A673 (cell line): Measurements from ENCODE around the gene C7orf33. TPM values are rescaled to one million over a fixed set of nuclear protein-coding genes. Genes with fewer than 3 reads are reported as not detected.

Experiments
- BruUV-seq: library from RNA; stranded (reverse); fragments of 400-500 nt; replicated peaks from 2 replicates; lab custom pipeline; 2021; lab: Mats Ljungman, UMichigan
- CTCF ChIA-PET: fragments of 300-600 bp; sonication (Branson Sonifier 250); formaldehyde crosslinking; loops from one replicate; lab custom pipeline; 2022; ENCODE audit warnings: antibody characterized with exemption; lab: Charles Lee
- POLR2A ChIA-PET: fragments of 300-600 bp; sonication (Branson Sonifier 250); formaldehyde crosslinking; loops from one replicate; lab custom pipeline; 2022; ENCODE audit warnings: antibody characterized with exemption; ENCODE audit not compliant: low non-redundant PET; lab: Charles Lee
- DNase-seq: peaks from one replicate; pipeline ENCODE4 v3.0.0-alpha.2; 2015; ENCODE audit warnings: low spot score
- H3K27ac ChIP-seq: fragments of 200-600 bp; sonication (generic); 2 replicates; pipeline ENCODE4 v1.5.1; 2016; ENCODE audit warnings: mixed run types, low read depth, mild to moderate bottlenecking, mixed read lengths, antibody characterized with exemption, low read length; ENCODE audit not compliant: poor library complexity, severe bottlenecking
- H3K27me3 ChIP-seq: fragments of 200-600 bp; sonication (generic); replicated peaks from 2 replicates; pipeline ENCODE4 v1.6.1; 2017; ENCODE audit warnings: mixed run types, low read depth, mild to moderate bottlenecking, mixed read lengths, antibody characterized with exemption, low read length; ENCODE audit not compliant: insufficient read depth, poor library complexity
- H3K36me3 ChIP-seq: fragments of 200-600 bp; sonication (generic); 2 replicates; pipeline ENCODE4 v1.6.1; 2016; ENCODE audit warnings: mixed run types, mild to moderate bottlenecking, mixed read lengths, antibody characterized with exemption, low read length; ENCODE audit not compliant: insufficient read depth, poor library complexity, severe bottlenecking
- H3K4me1 ChIP-seq: fragments of 200-600 bp; sonication (generic); 2 replicates; pipeline ENCODE4 v1.6.1; 2017; ENCODE audit warnings: mixed run types, mild to moderate bottlenecking, mixed read lengths, antibody characterized with exemption, low read length; ENCODE audit not compliant: insufficient read depth, poor library complexity, severe bottlenecking
- H3K4me3 ChIP-seq: fragments of 200-600 bp; sonication (generic); 2 replicates; pipeline ENCODE4 v1.5.1; 2016; ENCODE audit warnings: low read depth, mixed run types, mild to moderate bottlenecking, mixed read lengths, low read length; ENCODE audit not compliant: poor library complexity, severe bottlenecking
- H3K9me3 ChIP-seq: fragments of 200-600 bp; sonication (generic); 2 replicates; pipeline ENCODE4 v1.6.1; 2016; ENCODE audit warnings: mixed run types, low read depth, mild to moderate bottlenecking, mixed read lengths, antibody characterized with exemption, low read length; ENCODE audit not compliant: poor library complexity, severe bottlenecking
- CTCF ChIP-seq: fragments of 300-800, 200-600 bp; sonication (generic); conservative IDR thresholded peaks from 2 replicates; pipeline ENCODE4 v1.5.1; 2017; ENCODE audit warnings: low read depth, mild to moderate bottlenecking, antibody characterized with exemption, low read length, moderate library complexity, mixed read lengths
- EZH2 ChIP-seq: fragments of 200-600 bp; sonication (generic); IDR thresholded peaks from 2 replicates; pipeline ENCODE4 v1.6.1; 2017; ENCODE audit warnings: borderline replicate concordance, low read depth, mild to moderate bottlenecking, mixed read lengths, antibody characterized with exemption, low read length; ENCODE audit not compliant: poor library complexity, severe bottlenecking
- intact Hi-C: fragments of 100-400 bp; cut with micrococcal nuclease; formaldehyde crosslinking; loops from one replicate; pipeline ENCODE4 v1.10.0; 2022; ENCODE audit not compliant: unreplicated experiment
- total RNA-seq: library from RNA; stranded (reverse); gene quantifications from 2 replicates; pipeline ENCODE4 v1.2.3, GENCODE V29; 2021

C7orf33 gene
- total RNA-seq, 1 experiment from 2014 or later: not detected

DNA sequence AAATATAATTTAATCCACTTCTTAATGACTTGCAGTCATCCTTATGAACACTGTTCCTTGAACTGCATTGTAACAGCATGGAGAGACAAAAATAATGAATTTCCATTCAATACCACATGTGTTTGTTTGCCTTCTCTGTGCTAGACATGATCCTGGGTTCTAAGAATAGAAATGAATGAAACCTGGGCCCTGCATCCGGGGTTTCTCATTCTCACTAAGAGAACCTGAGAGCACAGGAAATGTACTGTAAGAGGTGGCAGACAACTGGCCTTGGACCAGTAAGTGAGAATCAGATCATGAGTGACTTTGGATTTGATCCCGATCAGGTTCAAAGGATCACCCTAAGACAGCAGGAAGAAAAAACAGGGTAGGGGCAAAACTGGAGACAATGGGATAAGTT lies 70.9 kb downstream of the C7orf33 start:
- intact Hi-C loops: no loop called here
- H3K36me3 ChIP-seq: no peaks in the 10 kb centered on the region
- ChIA-PET CTCF (no interaction called here), POLR2A (no interaction called here)
- H3K27ac ChIP-seq: no peak overlapping the region
- no peaks in the 10 kb centered on the region for H3K4me1 ChIP-seq
- BruUV-seq: no TSS peak
- H3K9me3 ChIP-seq: no peaks in the 10 kb centered on the region
- DNase-seq: no peak
- no peak overlapping the region for H3K4me3 ChIP-seq
- no peaks in the 10 kb centered on the region for H3K27me3 ChIP-seq
- TF ChIP-seq CTCF (no peak), EZH2 (no peak)

GRCh38 chr7:148662646-148663045 lies 72.1 kb downstream of the C7orf33 start:
- H3K27me3 ChIP-seq: no peaks in the 10 kb centered on the region
- BruUV-seq: no TSS peak
- TF ChIP-seq EZH2 (no peak), CTCF (no peak)

DNA sequence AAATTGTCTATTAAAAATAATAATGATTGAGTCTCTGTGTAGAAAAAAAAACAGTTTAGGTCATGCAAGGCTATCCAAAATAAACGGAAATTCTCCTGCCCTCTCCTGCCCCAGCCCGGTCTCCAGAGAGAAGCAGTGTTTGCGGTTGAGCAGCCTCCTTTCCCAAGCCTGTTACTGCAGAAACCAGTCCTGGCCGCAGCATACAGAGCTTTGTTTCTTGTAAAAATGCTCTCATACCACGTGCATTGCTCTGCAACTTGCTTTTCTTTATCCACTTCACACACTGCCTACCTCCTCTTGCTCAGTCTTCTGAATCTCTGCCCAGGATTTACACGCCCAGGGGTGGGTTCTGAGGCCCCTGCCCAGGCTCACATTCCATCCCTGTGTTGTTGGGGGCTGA lies 73.8 kb downstream of the C7orf33 start:
- BruUV-seq: no TSS peak
- CTCF ChIA-PET: no interaction called here

More at GRCh38 chr7:148662646-148663045, 72.1 kb downstream of the C7orf33 start:
- ChIA-PET POLR2A (no interaction called here), CTCF (no interaction called here)
- Histone ChIP-seq H3K9me3 (no peaks in the 10 kb centered on the region), H3K27ac (no peak overlapping the region), H3K4me1 (no peaks in the 10 kb centered on the region), H3K4me3 (no peak overlapping the region), H3K36me3 (no peaks in the 10 kb centered on the region)
- no peak for DNase-seq
- intact Hi-C loops: no loop called here

More for the DNA sequence above, 73.8 kb downstream of the C7orf33 start:
- no peak overlapping the region for H3K4me3 ChIP-seq
- no peak for DNase-seq
- POLR2A ChIA-PET: no interaction called here
- H3K9me3 ChIP-seq: no peaks in the 10 kb centered on the region
- no peaks in the 10 kb centered on the region for H3K27me3 ChIP-seq
- TF ChIP-seq CTCF (no peak), EZH2 (no peak)
- no peaks in the 10 kb centered on the region for H3K36me3 ChIP-seq
- intact Hi-C loops: no loop called here
- no peak overlapping the region for H3K27ac ChIP-seq
- H3K4me1 ChIP-seq: no peaks in the 10 kb centered on the region
